Measurements from ENCODE around the gene GORAB. TPM values are rescaled to one million over a fixed set of nuclear protein-coding genes. Genes with fewer than 3 reads are reported as not detected.

Gene GORAB
- total and polyA plus RNA-seq, 2 of the 8 experiments (the other 6 are each of a cell fraction or from before 2014, with no cell fraction given): 4.0 to 9.6 TPM

DNA sequence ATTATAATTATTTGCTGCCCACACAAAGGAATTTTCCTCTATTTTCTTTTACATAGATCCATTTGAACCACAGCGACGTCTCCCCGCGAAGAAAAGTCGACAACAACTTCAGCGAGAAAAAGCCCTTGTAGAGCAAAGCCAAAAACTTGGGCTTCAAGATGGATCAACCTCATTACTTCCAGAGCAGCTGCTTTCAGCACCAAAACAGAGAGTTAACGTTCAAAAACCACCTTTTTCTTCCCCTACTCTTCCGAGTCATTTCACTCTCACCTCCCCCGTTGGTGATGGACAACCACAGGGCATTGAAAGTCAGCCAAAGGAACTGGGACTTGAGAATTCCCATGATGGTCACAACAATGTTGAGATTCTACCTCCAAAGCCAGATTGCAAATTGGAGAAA, 7.2 kb downstream of the GORAB start:
- H2BK20ac ChIP-seq (ENCODE audit: low read length): no peak overlapping the region
- no peak overlapping the region for H3K23ac ChIP-seq (ENCODE audit: insufficient read length)
- no peak overlapping the region for H3K4me3 ChIP-seq (ENCODE audit: extremely low read depth in 1 of 4, insufficient read depth in 2 of 4, low read depth in 3 of 4, low read length in 4 of 4)
- no peak overlapping the region for H3K56ac ChIP-seq (replicated peaks; ENCODE audit: insufficient read length, low read depth, low read length)
- no peak overlapping the region for H3K9ac ChIP-seq (replicated peaks in 1 of 4; ENCODE audit: extremely low read depth in 1 of 4, low read depth in 3 of 4, low read length in 3 of 4)
- no peak overlapping the region for H2BK15ac ChIP-seq (ENCODE audit: low read length)
- no peak overlapping the region for H2BK120ac ChIP-seq (replicated peaks; ENCODE audit: low read depth, low read length)
- no peak overlapping the region for H2AK5ac ChIP-seq (ENCODE audit: low read depth, low read length)
- no peak overlapping the region for H3K18ac ChIP-seq (ENCODE audit: extremely low read depth, low read length)
- no peak overlapping the region for H2AFZ ChIP-seq (ENCODE audit: low read length)
- H2BK5ac ChIP-seq (ENCODE audit: low read depth, low read length): no peak overlapping the region
- TF ChIP-seq HDAC6 (IDR thresholded peaks at IDR 0.05; ENCODE audit: low read depth, low read length) (no peak), GTF2F1 (IDR thresholded peaks at IDR 0.05; ENCODE audit: borderline replicate concordance, low read depth, low read length) (no peak), TEAD4 (IDR thresholded peaks at IDR 0.05; ENCODE audit: low read depth, low read length) (no peak), BCL11A (IDR thresholded peaks at IDR 0.05; ENCODE audit: low read depth in 2 of 2, low read length in 2 of 2) (no peak), CTBP2 (IDR thresholded peaks at IDR 0.05; ENCODE audit: borderline replicate concordance, insufficient read depth, insufficient read length, low read length) (no peak), FOSL1 (IDR thresholded peaks at IDR 0.05; ENCODE audit: insufficient read depth, low read depth, low read length) (no peak), SP1 (IDR thresholded peaks at IDR 0.05; ENCODE audit: low read depth, low read length) (no peak), RNF2 (IDR thresholded peaks at IDR 0.05; ENCODE audit: borderline replicate concordance, low read depth, low read length, missing control alignments, poor library complexity, severe bottlenecking) (no peak), ZNF274 (IDR thresholded peaks at IDR 0.05; ENCODE audit: borderline replicate concordance, extremely low read depth, low read length) (no peak), SP2 (IDR thresholded peaks at IDR 0.05; ENCODE audit: low read length) (no peak), SUZ12 (IDR thresholded peaks at IDR 0.05; ENCODE audit: low read length) (no peak)
- TF ChIP-seq, protein P1, sequence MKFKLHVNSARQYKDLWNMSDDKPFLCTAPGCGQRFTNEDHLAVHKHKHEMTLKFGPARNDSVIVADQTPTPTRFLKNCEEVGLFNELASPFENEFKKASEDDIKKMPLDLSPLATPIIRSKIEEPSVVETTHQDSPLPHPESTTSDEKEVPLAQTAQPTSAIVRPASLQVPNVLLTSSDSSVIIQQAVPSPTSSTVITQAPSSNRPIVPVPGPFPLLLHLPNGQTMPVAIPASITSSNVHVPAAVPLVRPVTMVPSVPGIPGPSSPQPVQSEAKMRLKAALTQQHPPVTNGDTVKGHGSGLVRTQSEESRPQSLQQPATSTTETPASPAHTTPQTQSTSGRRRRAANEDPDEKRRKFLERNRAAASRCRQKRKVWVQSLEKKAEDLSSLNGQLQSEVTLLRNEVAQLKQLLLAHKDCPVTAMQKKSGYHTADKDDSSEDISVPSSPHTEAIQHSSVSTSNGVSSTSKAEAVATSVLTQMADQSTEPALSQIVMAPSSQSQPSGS (IDR thresholded peaks at IDR 0.05; ENCODE audit: low read length): no peak
- H4K5ac ChIP-seq (ENCODE audit: insufficient read length, low read depth, low read length): no peak overlapping the region
- no peak overlapping the region for H3K4me2 ChIP-seq (ENCODE audit: insufficient read depth in 1 of 2, low read depth in 2 of 2, low read length in 2 of 2)
- H3K4me1 ChIP-seq (replicated peaks in 1 of 4; ENCODE audit: control insufficient read depth in 3 of 4, insufficient read depth in 4 of 4, low read length in 3 of 4): no peaks in the 10 kb centered on the region
- H4K8ac ChIP-seq (ENCODE audit: extremely low read depth, insufficient read depth, low read length): no peak overlapping the region
- no peak overlapping the region for H4K91ac ChIP-seq (replicated peaks; ENCODE audit: insufficient read length, low read length)
- FAIRE-seq (no peak), DNase-seq (ENCODE audit: low read depth in 1 of 2, low spot score in 2 of 2) (no peak)
- no peaks in the 10 kb centered on the region for H4K20me1 ChIP-seq (replicated peaks in 1 of 2; ENCODE audit: control insufficient read depth in 1 of 2, insufficient read depth in 2 of 2, low read length in 2 of 2)
- H3K23me2 ChIP-seq (ENCODE audit: low read depth, low read length): no peaks in the 10 kb centered on the region
- no peak overlapping the region for H2BK12ac ChIP-seq (ENCODE audit: low read depth, low read length)
- H3K27ac ChIP-seq (ENCODE audit: low read depth, low read length): no peak overlapping the region
- H3K79me2 ChIP-seq (ENCODE audit: control insufficient read depth in 1 of 2, insufficient read depth in 2 of 2, low read length in 2 of 2): peaks cover 6 to 43% of the 10 kb centered on the region in 2 experiments; a peak in 3 of 4 replicates
- ChIA-PET CTCF (ENCODE audit: partially characterized antibody) (no interaction called here), POLR2A (ENCODE audit: partially characterized antibody) (no interaction called here)
- H3K14ac ChIP-seq (ENCODE audit: insufficient read length): no peak overlapping the region
- H3K27me3 ChIP-seq (replicated peaks in 1 of 4; ENCODE audit: control insufficient read depth in 3 of 4, extremely low read depth in 1 of 4, insufficient read depth in 3 of 4, low read length in 3 of 4): no peaks in the 10 kb centered on the region
- peaks cover 4 to 43% (median 24%) of the 10 kb centered on the region in 4 experiments; a peak in 7 of 8 replicates for H3K36me3 ChIP-seq (ENCODE audit: control insufficient read depth in 2 of 4, insufficient read depth in 4 of 4, low read length in 3 of 4)
- 96% methylated on average over 9 of the region's 9 CpGs; no CpG with 5 or more reads in 1 of the 2 experiments for whole genome bisulfite sequencing, 2 experiments (ENCODE audit: extremely low coverage in 1 of 2, insufficient coverage in 1 of 2, insufficient read length in 1 of 2, insufficient replicate concordance in 2 of 2, low coverage in 1 of 2, low lambda C conversion rate in 2 of 2, missing lambda C conversion rate in 1 of 2)
- no peaks in the 10 kb centered on the region for H3K9me3 ChIP-seq (ENCODE audit: insufficient read depth in 2 of 2, low read depth in 1 of 2, low read length in 1 of 2)
- no peak overlapping the region for H3K4ac ChIP-seq (replicated peaks; ENCODE audit: insufficient read length, low read depth, low read length)
- H3K79me1 ChIP-seq (ENCODE audit: low read depth, low read length): no peaks in the 10 kb centered on the region

All from H1 (cell line).